Thyroid gland (tissue), 4 donors: ENCODE results near the gene TMEM161A. TPM values are rescaled to one million over a fixed set of nuclear protein-coding genes. Genes with fewer than 3 reads are reported as not detected.

Source experiments
- DNase-seq, 2 donors: peaks; one replicate each; pipeline ENCODE4 v3.0.0-alpha.2; 2019
- H3K27ac ChIP-seq, 3 donors: fragments of 200-600 bp; sonication (generic); 1 replicate in 2 of 3; 2 replicates in 1 of 3; pipeline ENCODE4 v1.5.1; 2016 to 2019; ENCODE audit warnings: mild to moderate bottlenecking in 1 of 3, moderate library complexity in 1 of 3
- H3K27me3 ChIP-seq: fragments of 200-600 bp; sonication (generic); one replicate; pipeline ENCODE4 v1.5.1; 2019
- H3K36me3 ChIP-seq, 2 donors: fragments of 200-600 bp; sonication (generic); one replicate each; pipeline ENCODE4 v1.5.1; 2016 to 2019
- H3K4me1 ChIP-seq, 2 donors: fragments of 200-600 bp; sonication (generic); one replicate each; pipeline ENCODE4 v1.5.1; 2017 to 2019
- H3K4me3 ChIP-seq, 3 donors: fragments of 200-600 bp; sonication (generic); replicated peaks in 1 of 3; 1 replicate in 2 of 3; 2 replicates in 1 of 3; pipeline ENCODE4 v1.5.1; 2016; ENCODE audit warnings: mild to moderate bottlenecking in 1 of 3
- H3K9me3 ChIP-seq: fragments of 200-600 bp; sonication (generic); one replicate; pipeline ENCODE4 v1.5.1; 2017
- POLR2A ChIP-seq, 2 donors: fragments of 450-650 bp; IDR thresholded peaks; one replicate each; pipeline ENCODE4 v1.6.1; 2017; ENCODE audit warnings: antibody characterized with exemption in 2 of 2, mild to moderate bottlenecking in 2 of 2, moderate library complexity in 1 of 2
- WGBS, 2 donors: methylation state at CpG; one replicate each; pipeline ENCODE4 v1.1.5; 2017; 5-methylcytosine and 5-hydroxymethylcytosine counted together
- intact Hi-C: fragments of 100-400 bp; cut with DNase I; formaldehyde crosslinking; loops from one replicate; pipeline ENCODE4 v1.15.1; 2023
- total RNA-seq, 4 donors: library from RNA; depleted of rRNA; stranded (reverse); fragments of >200 nt; gene quantifications; one replicate each; pipeline ENCODE4 v1.2.3, GENCODE V29; 2016
- TF ChIP-seq, protein P1 (sequence below), 6 experiments: fragments of 200-600 bp in 3 of 6; fragments of 450-650 bp in 3 of 6; sonication (generic) in 3 of 6; IDR thresholded peaks; one replicate each; pipeline ENCODE4 v1.5.1; 2016 to 2019; ENCODE audit warnings: antibody characterized with exemption in 6 of 6, mild to moderate bottlenecking in 2 of 6, inconsistent platforms in 1 of 6, moderate library complexity in 1 of 6

The TMEM161A gene
- total RNA-seq, 4 donors from 2014 or later: 29.6 to 37.8 (median 33.1) TPM

DNA sequence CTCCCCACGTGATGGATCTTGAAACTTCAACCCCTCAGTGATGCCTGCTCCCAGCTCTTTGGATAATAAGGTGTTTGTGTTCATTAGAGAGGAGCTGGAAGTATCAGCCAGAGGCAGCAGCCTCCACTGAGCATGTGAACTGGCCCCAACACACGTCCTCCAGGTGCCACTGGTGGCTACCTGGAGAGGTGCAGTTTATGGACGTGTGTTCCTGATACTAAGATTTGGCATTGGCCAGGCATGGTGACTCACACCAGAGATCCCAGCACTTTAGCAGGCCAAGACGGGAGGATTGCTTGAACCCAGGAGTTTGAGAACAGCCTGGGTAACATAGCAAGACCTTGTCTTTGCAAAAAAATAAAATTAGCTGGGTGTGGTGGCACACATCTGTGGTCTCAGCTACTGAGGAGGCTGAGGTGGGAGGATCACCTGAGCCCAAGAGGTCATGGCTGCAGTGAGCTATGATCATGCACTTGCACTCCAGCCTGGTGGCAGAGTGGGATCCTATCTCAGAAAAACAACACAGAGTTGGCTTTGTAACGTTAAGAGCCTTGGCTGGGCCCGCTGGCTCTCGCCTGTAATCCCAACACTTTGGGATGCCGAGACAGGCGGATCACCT lies 40.1 kb downstream of the TMEM161A start:
- Histone ChIP-seq H3K9me3 (no peaks in the 10 kb centered on the region), H3K27me3 (no peaks in the 10 kb centered on the region), H3K27ac (peak overlapping the region; percentile 58 to 97 (median 84)), H3K4me3 (no peak overlapping the region), H3K4me1 (peaks cover 48 to 60% of the 10 kb centered on the region in 2 donors), H3K36me3 (peaks cover 0 to 3% of the 10 kb centered on the region in 2 donors)
- TF ChIP-seq, protein P1, sequence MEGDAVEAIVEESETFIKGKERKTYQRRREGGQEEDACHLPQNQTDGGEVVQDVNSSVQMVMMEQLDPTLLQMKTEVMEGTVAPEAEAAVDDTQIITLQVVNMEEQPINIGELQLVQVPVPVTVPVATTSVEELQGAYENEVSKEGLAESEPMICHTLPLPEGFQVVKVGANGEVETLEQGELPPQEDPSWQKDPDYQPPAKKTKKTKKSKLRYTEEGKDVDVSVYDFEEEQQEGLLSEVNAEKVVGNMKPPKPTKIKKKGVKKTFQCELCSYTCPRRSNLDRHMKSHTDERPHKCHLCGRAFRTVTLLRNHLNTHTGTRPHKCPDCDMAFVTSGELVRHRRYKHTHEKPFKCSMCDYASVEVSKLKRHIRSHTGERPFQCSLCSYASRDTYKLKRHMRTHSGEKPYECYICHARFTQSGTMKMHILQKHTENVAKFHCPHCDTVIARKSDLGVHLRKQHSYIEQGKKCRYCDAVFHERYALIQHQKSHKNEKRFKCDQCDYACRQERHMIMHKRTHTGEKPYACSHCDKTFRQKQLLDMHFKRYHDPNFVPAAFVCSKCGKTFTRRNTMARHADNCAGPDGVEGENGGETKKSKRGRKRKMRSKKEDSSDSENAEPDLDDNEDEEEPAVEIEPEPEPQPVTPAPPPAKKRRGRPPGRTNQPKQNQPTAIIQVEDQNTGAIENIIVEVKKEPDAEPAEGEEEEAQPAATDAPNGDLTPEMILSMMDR (IDR thresholded peaks at IDR 0.05): no peak
- TF ChIP-seq POLR2A (IDR thresholded peaks at IDR 0.05): no peak
- intact Hi-C loops: no loop called here
- WGBS, 2 donors: 81% methylated on average over 7 to 9 of the region's 9 CpGs
- peak in 1 of 2 donors; percentile 41 for DNase-seq

DNA sequence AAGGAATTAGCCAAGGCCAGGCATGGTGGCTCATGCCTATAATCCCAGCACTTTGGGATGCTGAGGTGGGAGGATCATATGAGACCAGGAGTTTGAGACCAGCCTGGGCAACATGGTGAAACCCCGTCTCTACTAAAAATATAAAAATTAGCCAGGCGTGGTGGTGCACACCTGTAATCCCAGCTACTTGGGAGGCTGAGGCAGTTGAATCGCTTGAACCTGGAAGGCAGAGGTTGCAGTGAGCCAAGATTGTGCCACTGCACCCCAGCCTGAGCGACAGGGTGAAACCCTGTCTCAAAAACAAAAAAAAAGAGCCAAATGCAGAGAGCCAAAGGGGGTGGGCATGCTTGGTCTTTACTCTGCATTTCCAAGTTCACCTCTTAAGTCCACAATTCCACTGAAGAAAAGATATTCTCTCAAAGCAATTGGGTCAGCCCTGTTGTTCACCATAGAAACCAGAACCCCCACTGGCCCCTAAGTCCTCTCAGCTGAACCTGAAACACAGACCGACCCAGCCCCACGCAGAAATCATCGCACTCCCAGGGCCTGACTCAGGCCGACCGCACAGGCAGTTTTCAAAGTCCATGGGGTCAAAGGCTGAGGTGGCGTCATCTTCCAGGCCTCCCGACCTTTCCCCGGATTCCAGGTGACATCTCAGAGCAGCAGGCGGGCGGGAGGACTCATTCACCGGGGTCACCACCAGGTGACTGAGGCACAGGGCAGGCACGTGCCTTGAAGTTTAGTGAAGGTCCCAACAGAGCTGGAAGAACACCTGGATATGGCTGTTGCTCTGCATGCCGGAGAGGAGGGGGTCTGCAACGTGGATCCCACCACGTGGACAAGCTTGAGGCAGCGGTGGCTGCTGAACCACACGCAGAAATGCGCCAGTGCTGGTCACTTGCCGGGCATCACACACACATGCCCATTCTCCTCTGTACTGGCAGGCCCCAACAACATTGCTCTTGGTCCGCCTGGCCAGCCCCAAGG lies 41.3 kb downstream of the TMEM161A start:
- intact Hi-C loops: no loop called here
- Histone ChIP-seq H3K36me3 (peaks cover 0 to 3% of the 10 kb centered on the region in 2 donors), H3K27ac (peak overlapping the region in 2 of 3 donors; percentile 84 to 97), H3K4me3 (no peak overlapping the region), H3K4me1 (peaks cover 44 to 64% of the 10 kb centered on the region in 2 donors), H3K27me3 (no peaks in the 10 kb centered on the region), H3K9me3 (no peaks in the 10 kb centered on the region)
- no peak for DNase-seq
- WGBS, 2 donors: 96 to 97% methylated on average over 15 of the region's 24 CpGs
- TF ChIP-seq, protein P1 (IDR thresholded peaks at IDR 0.05): no peak
- no peak for TF ChIP-seq POLR2A (IDR thresholded peaks at IDR 0.05)

DNA sequence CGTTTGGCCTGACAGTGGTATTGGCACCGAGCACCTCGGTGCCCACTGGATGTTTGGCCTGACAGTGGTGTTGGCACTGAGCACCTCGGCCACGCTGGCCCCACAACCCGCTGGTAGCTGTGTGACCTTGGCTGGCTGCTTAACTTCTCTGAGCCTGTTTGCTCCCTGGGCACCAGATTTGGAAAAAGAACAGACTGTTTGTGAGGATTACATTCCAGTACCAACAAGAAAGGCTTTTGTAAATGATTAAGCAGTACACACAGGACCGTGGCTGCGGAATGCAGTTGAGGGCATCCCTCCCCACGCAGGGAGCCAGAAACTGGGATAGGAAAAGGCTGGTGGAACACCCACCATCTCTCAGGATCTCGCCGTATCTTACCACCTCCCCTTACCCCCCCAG lies 42.6 kb downstream of the TMEM161A start:
- no peak for DNase-seq
- no peak for TF ChIP-seq POLR2A (IDR thresholded peaks at IDR 0.05)
- TF ChIP-seq, protein P1 (IDR thresholded peaks at IDR 0.05): no peak
- intact Hi-C loops: no loop called here
- Histone ChIP-seq H3K27ac (peak overlapping the region; percentile 87 to 97 (median 87)), H3K4me3 (no peak overlapping the region), H3K4me1 (peaks cover 42 to 59% of the 10 kb centered on the region in 2 donors), H3K36me3 (peaks cover 0 to 3% of the 10 kb centered on the region in 2 donors), H3K9me3 (no peaks in the 10 kb centered on the region), H3K27me3 (no peaks in the 10 kb centered on the region)
- 82 to 90% methylated on average over 11 of the region's 11 CpGs for WGBS, 2 donors

DNA sequence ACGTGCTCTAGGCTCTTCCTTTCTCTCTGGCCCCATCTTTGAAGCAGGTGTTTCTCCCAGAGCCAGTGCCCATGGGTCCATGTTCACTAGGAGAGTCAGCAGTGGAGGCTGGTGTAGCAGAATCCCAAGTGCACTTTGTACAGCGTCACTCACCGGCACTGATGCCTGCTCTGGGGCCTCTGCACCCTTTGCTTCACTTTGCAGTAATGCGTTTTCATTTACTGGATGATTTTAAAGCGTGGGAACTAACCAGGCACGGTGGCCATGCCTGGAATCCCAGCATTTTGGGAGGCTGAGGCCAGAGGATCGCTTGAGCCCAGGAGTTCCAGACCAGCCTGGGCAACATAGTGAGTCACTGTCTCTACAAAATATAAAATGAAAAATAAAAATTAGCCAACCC lies 43.8 kb downstream of the TMEM161A start:
- H3K9me3 ChIP-seq: no peaks in the 10 kb centered on the region
- peaks cover 0 to 3% of the 10 kb centered on the region in 2 donors for H3K36me3 ChIP-seq
- DNase-seq: no peak
- H3K27ac ChIP-seq: peak overlapping the region; percentile 51 to 97 (median 87)
- peaks cover 36 to 56% of the 10 kb centered on the region in 2 donors for H3K4me1 ChIP-seq
- intact Hi-C loops: no loop called here
- WGBS, 2 donors: 87 to 91% methylated on average over 7 of the region's 7 CpGs
- H3K4me3 ChIP-seq: no peak overlapping the region
- TF ChIP-seq, protein P1 (IDR thresholded peaks at IDR 0.05): no peak
- H3K27me3 ChIP-seq: no peaks in the 10 kb centered on the region
